Inflammatory macrophage (primary cell): ENCODE data around the gene LELP1.
"Not testable (repeated sequence)": the region's sequence is repeated elsewhere in the genome, so short reads cannot be mapped to it uniquely, and the experiment has no call there.

Experiments used
- DNase-seq, 2 donors: peaks; one replicate each; pipeline ENCODE4 v3.0.0-alpha.2; 2020 to 2022
- total RNA-seq, 18 experiments: gene quantifications; one replicate each; lab custom pipeline; 2026; ENCODE audit warnings: mixed read lengths in 6 of 18, inconsistent platforms in 2 of 18; lab: John Stamatoyannopoulos, UW

Gene LELP1
- total RNA-seq: 0 to 0.06 (median 0) reads per million in 18 experiments

GRCh38 chr1:153203130-153203529, at the start of gene LELP1:
LELP1 (plus strand) TSS chr1:153203430; CDS start chr1:153204708, 1,278 bp downstream.
- no peak for DNase-seq

- no peak for DNase-seq
Measured at GRCh38 chr1:153155541-153155940, 47.7 kb upstream of the LELP1 start.

- DNase-seq: no peak
Measured at GRCh38 chr1:153168686-153169085, 34.5 kb upstream of the LELP1 start.

- no peak for DNase-seq
Measured at GRCh38 chr1:153174624-153175023, 28.6 kb upstream of the LELP1 start.

GRCh38 chr1:153178922-153179321, 24.3 kb upstream of the LELP1 start:
- DNase-seq: no peak

GRCh38 chr1:153180556-153180955, 22.7 kb upstream of the LELP1 start:
- DNase-seq: no peak

GRCh38 chr1:153188301-153188700, 14.9 kb upstream of the LELP1 start:
- DNase-seq: not testable (repeated sequence)

GRCh38 chr1:153190373-153190772, 12.9 kb upstream of the LELP1 start:
- DNase-seq: no peak

- DNase-seq: no peak
Measured at GRCh38 chr1:153192697-153193096, 10.5 kb upstream of the LELP1 start.

GRCh38 chr1:153194331-153195050, 8.7 kb upstream of the LELP1 start:
- no peak for DNase-seq

- DNase-seq: no peak
Measured at GRCh38 chr1:153195216-153195615, 8.0 kb upstream of the LELP1 start.

GRCh38 chr1:153202006-153202405, 1.2 kb upstream of the LELP1 start:
- no peak for DNase-seq

- no peak for DNase-seq
Measured at GRCh38 chr1:153206631-153207030, 3.4 kb downstream of the LELP1 start.

- no peak for DNase-seq
Measured at GRCh38 chr1:153210206-153210605, 7.0 kb downstream of the LELP1 start.

- DNase-seq: no peak
Measured at GRCh38 chr1:153212201-153212600, 9.0 kb downstream of the LELP1 start.

GRCh38 chr1:153213519-153213918, 10.3 kb downstream of the LELP1 start:
- no peak for DNase-seq

- no peak for DNase-seq
Measured at GRCh38 chr1:153217212-153217611, 14.0 kb downstream of the LELP1 start, which contains the start of gene PRR9. PRR9 (plus strand) TSS chr1:153217584; CDS start chr1:153218145, 561 bp downstream.

- DNase-seq: no peak
Measured at GRCh38 chr1:153217744-153218416, 14.7 kb downstream of the LELP1 start.

- DNase-seq: no peak
Measured at GRCh38 chr1:153220606-153221303, 17.5 kb downstream of the LELP1 start.

GRCh38 chr1:153223040-153223891, 20.0 kb downstream of the LELP1 start:
- peak; percentile 49 to 54 for DNase-seq

- DNase-seq: no peak
Measured at GRCh38 chr1:153227810-153228209, 24.6 kb downstream of the LELP1 start.

- DNase-seq: peak; percentile 74 to 78
Measured at GRCh38 chr1:153228491-153228890, 25.3 kb downstream of the LELP1 start.
